Measurements from ENCODE around the gene GTPBP8. TPM values are rescaled to one million over a fixed set of nuclear protein-coding genes. Genes with fewer than 3 reads are reported as not detected.

GTPBP8 gene
- total RNA-seq, 1 donor from 2014 or later = 25.9 TPM

- DNase-seq (ENCODE audit: extremely low spot score, unreplicated experiment) = no peak
- H3K4me1 Mint-ChIP-seq (ENCODE audit: unreplicated experiment) = peaks cover 23% of the 10 kb centered on the region
- peaks cover 28% of the 10 kb centered on the region for H3K36me3 Mint-ChIP-seq
- no peak overlapping the region for H3K27ac Mint-ChIP-seq
- H3K27me3 Mint-ChIP-seq = no peaks in the 10 kb centered on the region
- no peak overlapping the region for H3K4me3 Mint-ChIP-seq
- H3K9me3 Mint-ChIP-seq = no peaks in the 10 kb centered on the region
- TF ChIP-seq CTCF (conservative IDR thresholded peaks at IDR 0.05) = no peak
Measured at GRCh38 chr3:112995800-112996199, 5.0 kb downstream of the GTPBP8 start.

GRCh38 chr3:113000691-113001090 lies 9.9 kb downstream of the GTPBP8 start:
- no peaks in the 10 kb centered on the region for H3K9me3 Mint-ChIP-seq
- H3K36me3 Mint-ChIP-seq = peaks cover 43% of the 10 kb centered on the region
- no peak overlapping the region for H3K27ac Mint-ChIP-seq

GRCh38 chr3:113002037-113002436 lies 11.3 kb downstream of the GTPBP8 start:
- Mint-ChIP-seq H3K36me3 (peaks cover 44% of the 10 kb centered on the region), H3K4me1 (ENCODE audit: unreplicated experiment) (no peaks in the 10 kb centered on the region), H3K27ac (no peak overlapping the region), H3K27me3 (no peaks in the 10 kb centered on the region), H3K4me3 (no peak overlapping the region), H3K9me3 (no peaks in the 10 kb centered on the region)
- no peak for TF ChIP-seq CTCF (conservative IDR thresholded peaks at IDR 0.05)
- no peak for DNase-seq (ENCODE audit: extremely low spot score, unreplicated experiment)

More at GRCh38 chr3:113000691-113001090, 9.9 kb downstream of the GTPBP8 start:
- H3K27me3 Mint-ChIP-seq = no peaks in the 10 kb centered on the region
- no peak for DNase-seq (ENCODE audit: extremely low spot score, unreplicated experiment)
- H3K4me3 Mint-ChIP-seq = no peak overlapping the region
- no peaks in the 10 kb centered on the region for H3K4me1 Mint-ChIP-seq (ENCODE audit: unreplicated experiment)
- no peak for TF ChIP-seq CTCF (conservative IDR thresholded peaks at IDR 0.05)

- peaks cover 48% of the 10 kb centered on the region for H3K36me3 Mint-ChIP-seq
- no peak for TF ChIP-seq CTCF (conservative IDR thresholded peaks at IDR 0.05)
- H3K9me3 Mint-ChIP-seq = no peaks in the 10 kb centered on the region
- DNase-seq (ENCODE audit: extremely low spot score, unreplicated experiment) = no peak
- no peaks in the 10 kb centered on the region for H3K27me3 Mint-ChIP-seq
- H3K4me3 Mint-ChIP-seq = no peak overlapping the region
- no peaks in the 10 kb centered on the region for H3K4me1 Mint-ChIP-seq (ENCODE audit: unreplicated experiment)
- H3K27ac Mint-ChIP-seq = no peak overlapping the region
Measured at GRCh38 chr3:113002679-113003078, 11.9 kb downstream of the GTPBP8 start.

GRCh38 chr3:113005611-113006010 lies 14.8 kb downstream of the GTPBP8 start:
- Mint-ChIP-seq H3K27ac (no peak overlapping the region), H3K27me3 (no peaks in the 10 kb centered on the region), H3K36me3 (peaks cover 41% of the 10 kb centered on the region), H3K9me3 (no peaks in the 10 kb centered on the region), H3K4me1 (ENCODE audit: unreplicated experiment) (no peaks in the 10 kb centered on the region), H3K4me3 (no peak overlapping the region)
- no peak for TF ChIP-seq CTCF (conservative IDR thresholded peaks at IDR 0.05)
- no peak for DNase-seq (ENCODE audit: extremely low spot score, unreplicated experiment)
